T-helper 2 cell treated with Interferon-gamma antibody and Interleukin-4, amounts not matched to agents 5 μg/mL and 100 μg/mL, for 36 hours (primary cell): ENCODE data around the gene ZCCHC3.

ENCODE experiments used
- DNase-seq: peaks from one replicate; pipeline ENCODE4 v3.0.0; 2021; ENCODE audit warnings: low spot score
- H3K27ac Mint-ChIP-seq: one replicate; pipeline ENCODE4 v1.8.0; 2021; ENCODE audit warnings: mild to moderate bottlenecking, mixed read lengths
- H3K27me3 Mint-ChIP-seq: one replicate; pipeline ENCODE4 v1.8.0; 2021; ENCODE audit warnings: low read depth, mixed read lengths
- H3K36me3 Mint-ChIP-seq: one replicate; pipeline ENCODE4 v1.8.0; 2021; ENCODE audit warnings: low read depth, mixed read lengths
- H3K4me1 Mint-ChIP-seq: one replicate; pipeline ENCODE4 v1.8.0; 2021; ENCODE audit warnings: low read depth, mixed read lengths
- H3K4me3 Mint-ChIP-seq: one replicate; pipeline ENCODE4 v1.8.0; 2022; ENCODE audit warnings: mild to moderate bottlenecking, moderate library complexity, mixed read lengths
- H3K9me3 Mint-ChIP-seq: one replicate; pipeline ENCODE4 v1.8.0; 2021; ENCODE audit warnings: mixed read lengths

ZCCHC3 gene

DNA sequence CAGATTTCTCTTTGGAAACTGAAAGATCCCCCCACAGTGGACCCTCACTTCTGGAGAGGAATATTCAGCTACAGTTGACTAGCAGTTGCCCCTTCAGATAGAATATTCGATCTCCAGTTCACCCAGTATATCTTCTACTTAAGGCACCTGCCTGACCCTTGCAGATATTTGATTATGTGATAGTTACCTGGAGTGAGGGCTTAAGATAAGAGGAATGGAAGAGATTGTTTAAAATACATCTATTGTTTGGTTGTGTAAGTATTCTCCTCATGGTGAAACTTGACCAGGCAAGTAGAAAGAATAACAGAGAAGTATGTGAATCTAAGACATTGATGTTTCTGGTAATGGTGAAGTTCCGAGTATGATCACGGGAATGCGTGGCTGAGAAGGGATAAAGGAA, 1.6 kb upstream of the ZCCHC3 start:
- Mint-ChIP-seq H3K9me3 (no peaks in the 10 kb centered on the region), H3K4me1 (peaks cover 25% of the 10 kb centered on the region), H3K4me3 (peak overlapping the region; percentile 97), H3K27ac (peak overlapping the region; percentile 67), H3K36me3 (peaks cover 27% of the 10 kb centered on the region), H3K27me3 (peaks cover 2% of the 10 kb centered on the region)
- DNase-seq, result no peak

GRCh38 chr20:297925-298775, 780 bp downstream of the ZCCHC3 start:
- Mint-ChIP-seq H3K36me3 (peaks cover 35% of the 10 kb centered on the region), H3K27me3 (peaks cover 2% of the 10 kb centered on the region), H3K27ac (peak overlapping the region; percentile 97), H3K4me1 (peaks cover 41% of the 10 kb centered on the region), H3K9me3 (no peaks in the 10 kb centered on the region), H3K4me3 (peak overlapping the region; percentile 96)
- peak; percentile 39 for DNase-seq

DNA sequence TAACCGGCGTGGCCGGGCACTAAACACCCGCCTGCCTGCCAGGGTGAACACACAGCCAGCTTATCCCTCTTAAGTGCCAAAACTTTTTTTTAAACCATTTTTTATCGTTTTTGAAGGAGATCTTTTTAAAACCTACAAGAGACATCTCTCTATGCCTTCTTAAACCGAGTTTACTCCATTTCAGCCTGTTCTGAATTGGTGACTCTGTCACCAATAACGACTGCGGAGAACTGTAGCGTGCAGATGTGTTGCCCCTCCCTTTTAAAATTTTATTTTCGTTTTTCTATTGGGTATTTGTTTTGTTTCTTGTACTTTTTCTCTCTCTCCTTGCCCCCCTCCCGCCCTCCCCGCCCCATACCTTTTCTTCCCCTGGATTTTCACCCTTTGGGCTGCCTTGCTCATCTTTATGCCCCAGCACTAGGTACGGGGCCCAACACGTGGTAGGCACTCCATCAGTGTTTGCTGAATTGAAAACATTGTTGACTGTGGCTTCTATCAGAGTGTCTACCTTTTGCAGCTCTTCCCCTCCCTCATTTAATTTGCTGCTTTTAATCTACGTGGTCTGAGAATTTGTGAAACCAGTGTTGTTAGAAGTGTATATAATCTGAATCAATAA, 1.5 kb downstream of the ZCCHC3 start:
- Mint-ChIP-seq H3K9me3 (no peaks in the 10 kb centered on the region), H3K4me3 (peak overlapping the region; percentile 96), H3K4me1 (peaks cover 43% of the 10 kb centered on the region), H3K36me3 (peaks cover 35% of the 10 kb centered on the region), H3K27ac (peak overlapping the region; percentile 97), H3K27me3 (peaks cover 2% of the 10 kb centered on the region)
- DNase-seq, result no peak

- Mint-ChIP-seq H3K4me1 (peaks cover 43% of the 10 kb centered on the region), H3K9me3 (no peaks in the 10 kb centered on the region), H3K27ac (no peak overlapping the region), H3K27me3 (peaks cover 2% of the 10 kb centered on the region), H3K36me3 (peaks cover 35% of the 10 kb centered on the region), H3K4me3 (peak overlapping the region; percentile 96)
- no peak for DNase-seq
Measured at GRCh38 chr20:300345-300990, 3.1 kb downstream of the ZCCHC3 start.

DNA sequence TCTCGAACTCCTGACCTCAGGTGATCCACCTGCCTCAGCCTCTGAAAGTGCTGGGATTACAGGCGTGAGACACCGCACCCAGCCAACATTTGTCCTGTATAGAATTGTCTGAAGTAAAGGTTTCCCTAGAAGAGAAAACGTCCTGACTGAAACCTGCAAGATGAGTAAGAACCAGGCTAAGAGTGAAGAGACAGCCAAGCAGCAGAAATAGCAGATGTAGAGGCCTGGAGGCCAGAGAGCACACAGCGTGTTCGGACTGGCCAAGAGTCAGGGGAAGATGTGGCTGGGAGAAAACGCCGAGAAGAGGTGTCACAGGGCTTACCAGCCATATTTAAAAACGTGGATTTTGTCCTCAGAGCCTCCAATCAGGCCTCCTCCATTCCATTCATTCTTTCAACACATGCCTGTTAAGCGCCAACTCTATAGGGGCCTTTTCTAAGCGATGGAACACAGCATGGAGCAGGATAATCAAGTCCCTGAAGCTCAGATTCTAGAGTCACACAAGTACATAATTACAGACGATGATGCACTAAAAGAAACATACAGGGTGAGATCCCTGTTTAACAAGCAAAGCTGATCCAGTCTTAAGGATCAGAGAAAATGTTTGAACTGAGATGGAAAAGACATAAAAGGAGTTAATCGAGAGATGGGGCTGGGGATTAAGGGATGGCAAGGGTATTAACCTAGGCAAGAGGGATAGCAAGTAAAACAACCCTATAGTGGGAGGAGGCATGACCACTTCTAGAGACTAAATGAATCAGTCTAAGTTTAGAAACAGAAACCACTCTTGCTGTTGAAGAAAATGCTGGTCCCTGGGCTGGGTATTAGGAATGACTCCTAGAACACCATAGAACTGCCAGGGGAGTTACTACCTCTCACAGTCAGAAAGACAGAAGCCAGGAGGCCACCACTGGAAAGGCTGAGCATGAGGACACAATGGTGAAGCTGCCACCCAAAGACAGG, 4.8 kb downstream of the ZCCHC3 start:
- peaks cover 33% of the 10 kb centered on the region for H3K4me1 Mint-ChIP-seq
- peak overlapping the region; percentile 27 for H3K27ac Mint-ChIP-seq
- H3K27me3 Mint-ChIP-seq, result peaks cover 2% of the 10 kb centered on the region
- H3K4me3 Mint-ChIP-seq, result no peak overlapping the region
- H3K9me3 Mint-ChIP-seq, result no peaks in the 10 kb centered on the region
- DNase-seq, result no peak
- H3K36me3 Mint-ChIP-seq, result peaks cover 35% of the 10 kb centered on the region

- Mint-ChIP-seq H3K27ac (no peak overlapping the region), H3K4me3 (no peak overlapping the region), H3K36me3 (peaks cover 8% of the 10 kb centered on the region), H3K4me1 (peaks cover 28% of the 10 kb centered on the region), H3K27me3 (no peaks in the 10 kb centered on the region), H3K9me3 (no peaks in the 10 kb centered on the region)
- no peak for DNase-seq
Measured at GRCh38 chr20:305745-306144, 8.4 kb downstream of the ZCCHC3 start.

DNA sequence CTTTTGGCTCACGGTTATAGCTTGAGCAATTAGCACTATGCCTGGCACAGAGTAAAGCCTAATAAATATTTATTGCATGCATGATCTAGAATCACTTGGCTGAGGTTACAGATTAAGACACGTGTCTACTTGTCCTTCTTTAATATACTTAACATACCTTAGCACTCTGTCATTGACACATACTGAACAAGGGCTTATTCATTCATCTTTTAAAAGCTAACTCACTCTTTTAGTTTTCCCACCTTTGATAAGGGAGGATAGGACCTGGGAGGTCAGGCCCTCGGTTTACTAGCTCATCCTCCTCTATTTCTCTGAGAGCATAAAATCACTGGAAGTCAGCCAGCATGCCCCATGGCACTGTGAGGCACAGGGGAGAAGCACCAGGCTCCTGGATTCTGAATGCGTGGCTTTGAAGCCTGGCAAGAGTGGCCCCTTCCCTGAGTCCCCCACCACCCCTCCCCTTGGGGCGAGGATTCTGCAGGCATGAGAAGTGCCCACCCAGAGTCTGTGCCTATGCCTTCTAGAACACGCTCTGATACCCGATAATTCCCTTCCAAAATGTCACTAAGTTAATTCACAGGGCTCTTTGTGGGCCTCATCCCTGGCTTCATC, 11.2 kb downstream of the ZCCHC3 start:
- Mint-ChIP-seq H3K4me3 (no peak overlapping the region), H3K4me1 (peaks cover 13% of the 10 kb centered on the region), H3K27me3 (no peaks in the 10 kb centered on the region), H3K9me3 (no peaks in the 10 kb centered on the region), H3K36me3 (no peaks in the 10 kb centered on the region), H3K27ac (no peak overlapping the region)
- DNase-seq, result no peak

GRCh38 chr20:309306-309840, 12.0 kb downstream of the ZCCHC3 start:
- no peak for DNase-seq
- Mint-ChIP-seq H3K4me1 (peaks cover 13% of the 10 kb centered on the region), H3K36me3 (no peaks in the 10 kb centered on the region), H3K4me3 (peak overlapping the region; percentile 6), H3K27ac (peak overlapping the region; percentile 67), H3K9me3 (no peaks in the 10 kb centered on the region), H3K27me3 (no peaks in the 10 kb centered on the region)

- Mint-ChIP-seq H3K9me3 (no peaks in the 10 kb centered on the region), H3K4me3 (peak overlapping the region; percentile 83), H3K27ac (peak overlapping the region; percentile 87), H3K4me1 (peaks cover 13% of the 10 kb centered on the region), H3K27me3 (no peaks in the 10 kb centered on the region), H3K36me3 (no peaks in the 10 kb centered on the region)
- peak; percentile 88 for DNase-seq
Measured at GRCh38 chr20:309841-310644, 12.7 kb downstream of the ZCCHC3 start.

GRCh38 chr20:310645-311044, 13.3 kb downstream of the ZCCHC3 start:
- no peaks in the 10 kb centered on the region for H3K9me3 Mint-ChIP-seq
- no peaks in the 10 kb centered on the region for H3K36me3 Mint-ChIP-seq
- peaks cover 13% of the 10 kb centered on the region for H3K4me1 Mint-ChIP-seq
- peak overlapping the region; percentile 87 for H3K27ac Mint-ChIP-seq
- DNase-seq, result no peak
- peak overlapping the region; percentile 83 for H3K4me3 Mint-ChIP-seq
- no peaks in the 10 kb centered on the region for H3K27me3 Mint-ChIP-seq

DNA sequence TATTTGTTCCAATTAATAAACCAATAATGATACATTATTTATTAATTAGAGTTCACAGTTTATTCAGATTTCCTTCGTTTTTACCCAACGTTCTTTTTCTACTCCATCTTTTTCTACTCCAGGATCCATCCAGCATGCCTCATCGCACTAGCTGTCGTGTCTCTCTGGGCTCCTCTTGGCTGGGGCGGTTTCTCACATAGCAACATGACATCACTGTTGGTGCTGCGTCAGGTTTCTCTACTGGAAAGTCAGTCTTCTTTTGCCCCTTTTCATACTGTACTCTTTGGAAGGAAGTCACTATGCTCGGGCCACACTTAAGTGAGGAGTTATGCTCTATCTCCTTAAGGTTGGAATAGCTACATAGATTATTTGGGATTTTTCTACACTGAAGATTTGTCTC, 14.2 kb downstream of the ZCCHC3 start:
- H3K4me1 Mint-ChIP-seq, result peaks cover 13% of the 10 kb centered on the region
- no peaks in the 10 kb centered on the region for H3K9me3 Mint-ChIP-seq
- no peaks in the 10 kb centered on the region for H3K27me3 Mint-ChIP-seq
- H3K36me3 Mint-ChIP-seq, result no peaks in the 10 kb centered on the region
- H3K4me3 Mint-ChIP-seq, result peak overlapping the region; percentile 13
- no peak overlapping the region for H3K27ac Mint-ChIP-seq
- DNase-seq, result no peak

DNA sequence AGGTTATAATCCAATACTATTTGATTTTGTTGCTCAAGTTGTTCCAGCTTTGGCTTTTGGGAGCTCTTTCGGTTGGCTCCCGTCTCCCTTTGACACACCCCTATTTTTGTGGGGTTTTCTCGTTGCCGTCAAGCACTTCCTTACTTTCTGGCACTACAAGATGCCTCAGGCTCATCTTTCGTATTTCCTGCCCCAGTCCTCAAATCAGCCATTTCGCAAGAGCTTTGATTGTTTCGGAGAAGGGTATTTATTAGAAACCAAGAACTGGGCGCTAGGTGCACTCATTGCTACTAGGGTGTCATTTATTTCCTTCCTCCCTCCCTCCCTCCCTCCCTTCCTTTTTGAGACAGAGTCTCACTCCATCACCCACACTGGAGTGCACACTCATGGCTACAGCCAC, 14.7 kb downstream of the ZCCHC3 start:
- H3K9me3 Mint-ChIP-seq, result no peaks in the 10 kb centered on the region
- peaks cover 13% of the 10 kb centered on the region for H3K4me1 Mint-ChIP-seq
- no peak overlapping the region for H3K4me3 Mint-ChIP-seq
- H3K36me3 Mint-ChIP-seq, result no peaks in the 10 kb centered on the region
- no peak overlapping the region for H3K27ac Mint-ChIP-seq
- no peaks in the 10 kb centered on the region for H3K27me3 Mint-ChIP-seq
- DNase-seq, result no peak
